GM19372 (cell line): Measurements from ENCODE around the gene RSBN1L.
"Not testable (repeated sequence)": the region's sequence is repeated elsewhere in the genome, so short reads cannot be mapped to it uniquely, and the experiment has no call there.

Experiments used
- ATAC-seq: cut with Tn5 transposase; IDR thresholded peaks from one replicate; pipeline ENCODE4 v1.9.1; 2021; ENCODE audit warnings: mild to moderate bottlenecking, low read depth, moderate library complexity; ENCODE audit not compliant: unreplicated experiment

The RSBN1L gene

DNA sequence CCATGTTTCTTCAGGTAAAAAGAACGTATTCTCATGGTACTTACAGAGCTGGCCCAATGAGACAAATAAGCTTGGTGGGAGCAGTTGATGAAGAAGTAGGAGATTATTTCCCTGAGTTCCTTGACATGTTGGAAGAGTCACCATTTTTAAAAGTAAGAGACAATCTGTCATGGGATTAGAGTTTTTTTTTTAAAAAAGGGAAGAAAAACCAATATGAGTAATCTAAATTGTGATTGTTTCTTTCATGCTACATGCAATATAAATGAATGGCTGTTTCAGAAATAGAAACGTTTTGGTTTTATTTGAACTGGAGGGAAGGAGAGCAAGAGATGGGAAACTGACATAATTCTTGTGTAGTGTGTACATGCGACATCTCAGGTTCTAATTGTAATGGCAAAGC is 69.2 kb downstream of the RSBN1L start:
- no peak for ATAC-seq

DNA sequence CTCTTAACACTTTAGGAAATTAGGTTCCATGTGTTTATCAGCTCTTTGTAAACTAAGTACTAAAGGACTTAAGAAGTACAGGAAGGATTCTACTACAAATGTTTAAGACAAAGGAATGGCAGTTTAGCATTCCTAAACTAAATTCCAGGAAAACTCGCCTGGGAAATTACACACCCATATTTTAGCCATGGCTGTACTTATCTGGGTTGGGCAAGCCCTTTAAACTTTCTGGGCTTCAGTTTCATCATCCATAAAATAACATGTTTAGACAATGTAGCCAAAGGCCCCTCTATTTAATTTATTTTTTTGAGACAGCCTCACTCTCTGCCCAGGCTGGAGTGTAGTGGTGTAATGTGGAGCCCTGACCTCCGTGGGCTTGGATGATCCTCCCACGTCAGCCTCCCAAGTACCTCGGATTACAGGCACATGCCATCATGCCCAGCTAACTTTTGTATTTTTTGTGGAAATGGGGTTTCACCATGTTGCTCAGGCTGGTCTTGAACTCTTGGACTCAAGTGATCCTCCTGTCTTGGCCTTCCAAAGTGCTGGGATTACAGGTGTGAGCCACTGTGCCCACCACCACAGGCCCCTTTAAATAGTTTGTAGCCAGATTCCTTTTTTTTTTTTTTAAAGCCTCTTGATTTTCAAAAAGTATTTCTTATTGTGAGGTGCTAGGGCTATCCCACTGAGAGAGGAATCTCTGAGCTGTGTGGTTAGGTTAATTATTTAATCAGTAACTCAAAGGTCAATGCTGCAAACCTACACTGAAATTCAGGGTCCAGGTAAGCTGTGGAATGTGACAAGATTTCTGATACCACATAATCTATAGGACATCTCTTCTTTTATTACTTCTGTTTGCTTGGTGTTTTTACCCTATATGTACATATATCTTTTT is 69.9 kb downstream of the RSBN1L start:
- ATAC-seq: no peak

DNA sequence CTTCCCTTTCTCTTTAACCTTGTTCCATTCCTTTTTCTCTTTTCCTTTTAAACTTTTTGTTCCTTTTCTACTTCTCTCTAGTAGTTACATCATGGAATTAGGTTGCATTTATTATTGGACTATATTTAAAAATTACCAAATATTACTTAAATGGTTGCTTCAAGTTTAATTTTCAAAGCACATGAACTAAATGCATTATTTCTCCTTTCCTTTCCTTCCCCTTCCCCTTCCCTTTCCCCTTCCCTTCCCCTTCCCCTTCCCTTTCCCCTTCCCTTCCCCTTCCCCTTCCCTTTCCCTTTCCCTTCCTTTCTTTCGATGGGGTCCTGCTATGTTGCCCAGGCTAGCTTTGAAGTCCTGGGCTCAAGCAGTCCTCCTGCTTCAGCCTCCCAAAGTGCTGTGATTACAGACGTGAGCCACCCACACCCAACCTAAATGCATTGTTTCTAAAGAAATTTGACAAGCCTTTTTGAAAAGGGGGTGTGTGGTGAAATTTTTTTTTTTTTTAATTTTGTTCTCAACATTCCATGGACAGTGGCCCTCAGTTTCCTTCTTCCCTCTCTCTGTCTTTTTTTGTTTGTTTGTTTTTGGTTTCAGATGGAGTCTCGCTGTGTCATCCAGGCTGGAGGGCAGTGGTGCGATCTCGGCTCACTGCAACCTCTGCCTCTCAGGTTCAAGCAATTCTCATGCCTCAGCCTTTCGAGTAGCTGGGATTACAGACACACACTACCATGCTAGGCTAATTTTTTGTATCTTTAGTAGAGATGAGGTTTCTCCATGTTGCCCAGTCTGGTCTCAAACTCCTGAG is 70.7 kb downstream of the RSBN1L start:
- no peak for ATAC-seq

DNA sequence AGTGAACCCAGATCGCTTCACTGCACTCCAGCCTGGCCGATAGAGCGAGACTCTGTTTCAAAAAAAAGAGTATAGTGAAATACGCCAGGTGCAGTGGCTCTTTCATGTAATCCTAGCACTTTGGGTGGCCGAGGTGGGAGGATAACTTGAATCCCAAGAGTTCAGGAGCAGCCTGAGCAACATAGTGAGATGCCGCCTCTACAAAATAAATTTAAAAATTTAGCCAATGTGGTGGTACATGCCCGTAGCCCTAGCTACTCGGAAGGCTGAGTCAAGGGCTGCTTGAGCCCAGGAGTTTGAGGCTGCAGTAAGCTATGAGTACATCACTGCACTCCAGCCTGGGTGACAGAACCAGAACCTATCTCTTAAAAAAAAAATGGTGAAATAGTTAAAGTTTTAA is 74.1 kb downstream of the RSBN1L start:
- ATAC-seq: no peak

DNA sequence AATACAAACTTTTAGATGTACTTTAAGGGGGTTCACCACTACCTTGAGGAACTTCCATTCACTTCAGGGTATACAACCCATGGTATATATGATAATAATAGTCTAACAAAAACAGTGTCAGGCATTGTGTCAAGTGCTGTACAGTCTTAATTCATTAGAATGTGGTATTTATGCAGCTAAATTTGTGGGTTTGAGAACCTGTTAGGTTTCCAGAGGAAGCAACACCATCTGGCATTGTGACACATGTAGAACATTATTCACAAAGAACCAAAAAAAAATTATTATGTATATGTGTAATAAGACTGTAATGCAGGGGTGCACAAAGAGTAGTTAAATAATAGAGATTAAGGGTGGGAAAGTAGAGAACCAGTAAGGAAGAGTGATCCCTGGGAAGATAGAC is 75.6 kb downstream of the RSBN1L start:
- ATAC-seq: no peak

DNA sequence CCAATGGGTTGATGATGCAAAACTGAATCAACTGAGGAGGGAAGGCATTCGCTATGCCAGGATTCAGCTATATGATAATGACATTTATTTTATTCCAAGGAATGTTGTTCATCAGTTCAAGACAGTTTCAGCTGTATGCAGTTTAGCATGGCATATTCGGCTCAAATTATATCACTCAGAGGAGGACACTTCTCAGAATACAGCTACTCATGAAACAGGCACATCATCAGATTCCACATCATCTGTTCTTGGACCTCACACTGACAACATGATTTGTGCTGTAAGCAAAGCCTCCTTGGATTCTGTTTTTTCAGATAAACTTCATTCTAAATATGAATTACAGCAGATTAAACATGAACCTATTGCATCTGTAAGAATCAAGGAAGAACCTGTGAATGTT is 82.3 kb downstream of the RSBN1L start:
- ATAC-seq: no peak

DNA sequence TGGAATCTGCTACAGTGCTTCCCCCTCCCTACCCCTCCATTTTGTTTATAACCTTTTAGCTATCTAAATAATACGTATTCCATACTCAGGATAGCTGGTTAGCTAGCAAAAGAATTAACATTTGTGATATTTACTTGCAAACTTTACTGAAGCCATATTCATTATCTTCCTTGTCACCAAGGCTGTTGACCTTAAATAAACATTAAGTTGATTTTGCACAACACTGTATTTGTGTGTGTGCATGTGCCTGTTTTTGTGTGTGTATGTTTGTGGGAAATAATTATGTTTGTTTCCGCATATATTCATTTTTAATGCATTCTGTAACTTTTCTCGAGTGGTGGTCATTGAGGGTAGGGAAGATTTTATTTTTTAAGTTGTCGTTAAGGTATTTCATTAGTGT is 86.1 kb downstream of the RSBN1L start:
- ATAC-seq: no peak

DNA sequence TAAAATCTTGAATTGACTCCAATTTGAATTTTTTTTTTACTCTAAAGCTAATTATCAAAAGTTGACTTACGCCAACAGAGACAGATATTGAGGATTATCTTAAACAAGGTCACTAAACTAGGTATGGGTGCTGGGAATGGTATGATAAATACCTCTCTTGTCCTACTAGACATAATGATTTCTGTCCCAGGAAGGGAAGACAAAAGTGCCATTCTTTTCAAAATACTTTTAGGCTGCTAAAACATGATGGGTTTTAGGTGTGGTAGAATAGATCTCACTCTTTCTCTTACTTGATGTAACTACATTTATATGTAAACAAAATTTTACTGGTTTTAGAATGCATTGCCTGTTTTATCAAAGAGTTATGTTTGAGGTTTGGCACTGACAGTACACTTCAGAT is 86.9 kb downstream of the RSBN1L start:
- no peak for ATAC-seq

DNA sequence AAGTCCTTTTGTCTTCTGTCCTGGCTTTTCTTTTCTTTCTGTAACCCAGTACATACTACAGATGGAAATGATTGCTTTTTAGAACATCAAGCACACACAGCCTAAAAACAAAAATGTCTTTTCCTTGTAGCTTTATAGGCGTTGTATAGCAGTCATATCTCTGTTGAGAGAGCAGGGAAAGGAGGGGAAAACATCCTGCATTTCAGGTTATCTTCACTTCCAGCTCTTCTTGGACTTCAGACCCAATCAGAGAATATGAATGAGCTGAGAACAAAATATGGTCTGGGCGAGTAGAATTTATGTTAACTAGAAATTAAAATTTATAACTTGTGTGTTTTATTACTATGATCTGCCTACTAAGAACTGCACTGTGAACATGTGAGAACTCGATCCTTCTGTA is 87.3 kb downstream of the RSBN1L start:
- ATAC-seq: no peak

DNA sequence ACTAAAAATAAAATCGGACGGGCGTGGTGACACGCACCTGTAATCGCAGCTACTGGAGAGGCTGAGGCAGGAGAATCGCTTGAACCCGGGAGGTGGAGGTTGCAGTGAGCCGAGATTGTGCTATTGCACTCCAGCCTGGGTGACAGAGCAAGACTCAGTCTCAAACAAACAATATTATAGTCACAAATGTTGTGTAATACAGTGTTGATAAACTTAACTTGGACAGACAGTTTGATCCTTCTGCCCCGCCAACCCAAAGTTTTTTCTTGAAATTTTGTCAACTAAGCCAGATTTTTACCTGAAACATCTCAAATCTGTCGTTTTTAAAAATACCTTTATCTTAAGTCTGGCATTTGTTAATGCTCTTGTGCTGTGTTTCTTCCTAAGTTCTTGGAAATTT is 88.2 kb downstream of the RSBN1L start:
- not testable (repeated sequence) for ATAC-seq

DNA sequence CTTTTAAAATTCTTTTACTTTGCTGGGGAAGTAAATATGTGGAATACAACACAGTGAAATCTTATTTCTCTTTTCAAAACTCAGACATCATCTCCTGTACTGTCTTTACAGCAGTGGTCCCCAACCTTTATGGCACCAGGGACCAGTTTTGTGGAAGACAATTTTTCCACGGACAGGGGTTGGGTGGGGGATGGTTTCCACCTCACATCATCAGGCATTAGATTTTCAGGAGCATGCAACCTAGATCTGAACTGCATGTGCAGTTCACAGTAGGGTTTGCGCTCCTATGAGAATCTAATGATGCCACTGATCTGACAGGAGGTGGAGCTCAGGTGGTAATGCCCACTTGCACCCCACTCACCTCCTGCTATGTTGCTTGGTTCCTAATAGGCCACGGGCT is 89.8 kb downstream of the RSBN1L start:
- no peak for ATAC-seq

DNA sequence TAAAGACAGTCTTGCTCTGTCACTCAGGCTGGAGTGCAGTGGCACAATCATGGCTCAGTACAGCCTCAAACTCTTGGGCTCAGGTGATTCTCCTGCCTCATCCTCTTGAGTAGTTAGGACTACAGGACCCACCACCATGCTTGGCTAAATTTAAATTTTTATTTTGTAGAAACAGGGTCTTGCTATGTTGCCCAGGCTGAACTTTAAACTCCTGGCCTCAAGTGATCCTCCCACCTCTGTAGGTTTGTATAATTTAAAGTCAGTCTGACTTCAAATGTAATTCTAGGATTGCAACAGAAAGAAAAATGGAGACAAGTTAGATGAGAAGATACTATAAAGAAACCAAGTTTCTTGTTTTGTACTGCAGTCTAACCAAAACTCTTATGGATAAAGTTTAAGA is 90.5 kb downstream of the RSBN1L start:
- ATAC-seq: no peak

DNA sequence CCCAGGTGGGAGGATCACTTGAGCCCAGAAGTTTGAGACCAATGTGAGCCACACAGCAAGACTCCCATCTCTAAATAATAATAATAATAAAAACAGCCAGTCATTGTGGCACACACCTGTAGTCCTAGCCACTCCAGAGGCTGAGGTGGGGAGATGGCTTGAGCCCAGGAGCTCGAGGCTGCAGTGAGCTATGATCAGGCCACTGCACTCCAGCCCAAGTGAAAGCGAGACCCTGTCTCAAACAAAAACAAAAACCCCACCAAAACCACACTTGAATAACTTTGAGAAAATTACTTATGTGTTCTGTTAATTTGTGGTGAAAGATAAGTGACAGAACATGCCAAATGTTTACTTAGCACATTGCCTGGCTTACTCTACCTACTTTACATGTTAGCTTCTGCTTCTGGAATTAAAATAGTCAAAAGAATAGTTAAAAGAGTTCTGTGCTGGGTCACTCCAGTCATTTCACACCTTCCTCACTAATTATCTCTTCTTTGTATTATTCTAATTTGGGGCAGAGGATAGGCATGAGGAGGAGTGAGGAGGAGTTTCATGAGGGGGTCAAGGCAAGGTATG is 92.2 kb downstream of the RSBN1L start:
- no peak for ATAC-seq

DNA sequence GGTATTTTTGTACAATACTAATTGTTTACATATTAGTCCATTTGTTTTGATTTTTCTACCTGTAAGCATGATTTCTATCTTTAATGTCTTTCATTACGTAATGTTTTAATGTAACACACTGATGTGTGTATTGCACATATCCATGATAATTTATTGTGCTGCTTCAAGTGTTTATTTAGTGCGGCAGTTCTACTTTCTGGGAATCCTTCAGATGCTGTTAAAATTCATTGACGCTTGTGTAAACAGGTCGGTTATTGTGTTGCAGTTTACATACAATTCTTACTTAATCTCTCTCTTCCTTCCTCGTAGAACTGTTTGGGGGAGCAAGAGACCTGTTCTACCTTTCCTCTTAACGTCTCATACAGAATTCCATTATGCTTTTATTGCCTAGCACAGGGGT is 95.1 kb downstream of the RSBN1L start:
- ATAC-seq: no peak

DNA sequence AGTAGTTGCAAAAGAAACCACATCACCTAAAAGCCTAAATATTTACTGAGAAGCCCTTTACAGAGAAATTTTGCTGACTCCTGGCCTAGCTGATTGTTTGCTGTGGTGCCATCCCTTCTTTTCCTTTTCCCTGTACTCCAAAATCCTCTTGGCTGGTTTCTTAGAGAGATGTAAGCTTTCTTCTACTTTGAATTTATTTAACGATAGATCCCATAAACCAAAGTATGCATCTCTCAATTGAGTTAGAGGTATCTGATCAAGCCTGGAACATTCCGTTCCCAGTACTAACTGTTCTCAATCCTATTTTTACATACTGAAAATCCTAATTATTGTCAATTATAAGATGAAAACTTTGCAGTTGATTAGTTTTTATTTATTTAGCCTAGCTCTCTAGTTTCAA is 95.7 kb downstream of the RSBN1L start:
- ATAC-seq: no peak

DNA sequence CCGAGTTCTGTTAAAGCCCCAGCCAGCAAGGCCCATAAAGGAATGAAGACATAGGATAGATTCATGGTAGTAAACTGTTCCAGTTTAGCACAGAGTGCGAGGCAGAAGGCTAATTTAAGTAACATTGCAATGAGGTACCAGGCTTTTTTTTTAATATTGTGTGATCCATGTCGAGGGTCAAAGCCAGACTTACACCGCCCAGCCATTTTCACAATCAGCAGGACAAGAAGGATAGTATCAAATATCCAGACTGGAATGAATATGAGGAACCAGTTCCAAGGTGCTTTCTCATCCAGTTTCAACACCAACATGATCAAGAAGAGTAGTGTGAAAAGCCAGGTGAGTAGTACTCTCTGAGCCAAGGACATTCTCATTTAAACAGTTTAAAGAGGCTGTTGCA is 97.7 kb downstream of the RSBN1L start:
- no peak for ATAC-seq

DNA sequence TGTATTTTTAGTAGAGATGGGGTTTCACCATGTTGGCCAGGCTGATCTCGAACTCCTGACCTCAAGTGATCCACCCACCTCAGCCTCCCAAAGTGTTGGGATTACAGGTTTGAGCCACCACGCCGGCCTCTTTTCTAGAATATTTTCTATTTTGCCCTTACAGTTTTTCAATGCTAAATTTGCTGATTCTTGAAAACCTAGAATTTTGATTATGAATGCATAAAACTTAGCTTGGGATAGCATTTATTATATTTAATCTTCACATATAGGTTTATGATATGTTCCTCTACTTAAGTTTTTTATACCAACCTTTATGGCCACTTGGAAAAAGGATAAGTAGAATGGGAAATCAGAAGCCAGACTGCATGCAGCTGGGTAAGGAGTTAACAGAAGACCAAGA is 99.8 kb downstream of the RSBN1L start:
- no peak for ATAC-seq

DNA sequence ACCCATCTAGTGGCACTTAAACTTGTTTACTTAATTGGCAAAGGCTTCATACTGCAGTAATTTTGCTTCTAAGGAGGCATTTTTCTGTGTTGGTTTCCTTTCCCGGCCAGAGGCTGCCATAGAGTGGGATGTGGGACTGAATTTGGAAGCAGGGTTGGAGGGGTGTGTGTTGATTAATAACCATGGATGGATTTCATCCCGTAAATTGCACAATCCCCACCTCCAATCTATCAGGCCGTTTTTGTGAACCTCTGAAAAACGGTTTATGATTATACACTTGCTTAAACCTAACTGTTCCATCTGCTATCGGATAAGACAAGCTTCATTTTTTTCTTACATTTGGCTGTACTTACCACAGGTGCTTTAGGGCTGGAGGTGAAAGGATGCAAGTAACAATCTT is 100.7 kb downstream of the RSBN1L start:
- no peak for ATAC-seq

DNA sequence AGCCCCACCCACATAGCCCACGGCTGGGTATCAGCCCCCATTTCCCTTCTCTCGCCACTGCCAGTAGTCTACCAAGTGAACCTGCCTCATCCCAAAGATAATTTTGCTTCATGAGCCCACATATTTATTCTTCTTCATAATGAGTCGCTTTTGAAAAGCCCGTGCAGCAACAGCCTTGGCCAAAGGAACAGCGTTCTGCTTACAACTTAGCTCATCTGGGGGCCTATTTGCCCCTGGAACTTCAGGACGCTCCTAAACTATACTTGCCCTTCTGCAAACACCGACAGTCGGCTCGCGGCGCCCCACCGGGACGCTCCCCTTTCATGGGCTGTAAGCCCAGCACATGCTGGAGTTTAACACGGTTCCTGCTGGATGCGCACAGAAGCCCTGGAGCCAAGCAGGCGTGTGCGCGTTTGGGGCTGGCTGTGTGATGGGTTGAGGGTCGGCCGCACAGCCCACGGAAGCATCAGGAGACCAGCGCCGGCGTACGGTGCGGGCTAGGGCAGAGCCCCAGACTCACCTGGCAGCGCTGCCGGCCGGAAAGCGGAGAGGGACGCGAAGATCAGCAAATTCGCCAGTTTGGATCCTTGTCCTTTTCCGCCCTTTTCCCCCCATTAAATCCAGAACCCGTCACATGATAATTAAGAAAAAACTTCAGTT is 101.6 kb downstream of the RSBN1L start:
- ATAC-seq: peak; percentile 25

DNA sequence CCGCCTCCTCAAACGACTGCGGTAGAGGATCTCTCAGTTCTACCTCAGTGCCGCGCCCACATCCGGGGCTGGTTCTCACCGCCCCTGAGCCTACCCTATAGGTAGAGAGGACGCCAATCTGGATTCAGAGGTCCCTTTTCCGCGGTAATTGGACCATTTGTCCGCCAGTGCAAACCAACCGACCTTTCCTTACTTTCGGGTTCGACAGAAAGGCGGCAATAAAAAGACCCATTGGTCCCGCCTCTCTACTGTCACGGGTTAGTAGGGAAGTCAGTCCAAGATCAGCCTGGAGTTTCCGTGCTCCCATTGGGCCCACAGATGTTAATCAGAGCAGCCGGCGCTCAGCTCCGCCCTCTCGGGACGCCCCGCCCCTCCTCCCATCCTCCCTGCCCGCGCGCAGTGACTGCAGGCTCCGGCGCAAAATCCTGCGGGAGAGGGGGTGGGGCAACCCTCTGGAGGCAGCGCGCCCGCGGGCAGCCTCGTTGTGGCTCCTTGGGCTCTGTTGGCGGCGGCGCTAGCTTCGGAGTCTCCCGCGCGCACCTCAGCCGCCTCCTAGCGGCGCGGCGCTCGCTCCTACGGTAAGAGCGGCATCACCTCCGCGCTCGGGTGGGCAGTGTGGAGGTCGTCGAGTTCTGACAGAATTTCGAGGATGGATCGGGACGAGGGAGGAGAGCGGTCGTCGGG is 102.3 kb downstream of the RSBN1L start, which contains the start of the genes PHTF2 and TMEM60:
PHTF2 (plus strand) TSS at position 380 of the 684 bp plus-strand sequence.
TMEM60 (minus strand) TSS at position 41 of the 684 bp plus-strand sequence. CDS start 4,061 bp downstream, outside the sequence.
- ATAC-seq: peak; percentile 83
